CD4-positive, alpha-beta T cell treated with Interleukin-21 for 1 hour (primary cell): ENCODE results near the gene DAGLB.
"Not testable (repeated sequence)": the region's sequence is repeated elsewhere in the genome, so short reads cannot be mapped to it uniquely, and the experiment has no call there.

Experiments used
- DNase-seq: peaks from one replicate; pipeline ENCODE4 v3.0.0-alpha.2; 2020

The DAGLB gene

GRCh38 chr7:6447581-6448199 lies at the start of gene DAGLB:
Gene DAGLB (minus strand): TSS chr7:6447954. CDS start chr7:6447842, 112 bp downstream.
- DNase-seq, result peak; percentile 95

GRCh38 chr7:6497637-6497905 lies 49.8 kb upstream of the DAGLB start:
- no peak for DNase-seq

- no peak for DNase-seq
Observed at GRCh38 chr7:6496842-6497636, 49.3 kb upstream of the DAGLB start.

- DNase-seq, result no peak
Observed at GRCh38 chr7:6495597-6496262, 48.0 kb upstream of the DAGLB start.

GRCh38 chr7:6494365-6494764 lies 46.6 kb upstream of the DAGLB start:
- DNase-seq, result no peak

GRCh38 chr7:6491194-6491593 lies 43.4 kb upstream of the DAGLB start:
- no peak for DNase-seq

GRCh38 chr7:6489612-6490011 lies 41.9 kb upstream of the DAGLB start:
- no peak for DNase-seq

- no peak for DNase-seq
Observed at GRCh38 chr7:6487184-6487545, 39.4 kb upstream of the DAGLB start.

- DNase-seq, result no peak
Observed at GRCh38 chr7:6486438-6487183, 38.9 kb upstream of the DAGLB start.

GRCh38 chr7:6482743-6483119 lies 35.0 kb upstream of the DAGLB start:
- DNase-seq, result no peak

GRCh38 chr7:6482307-6482706 lies 34.6 kb upstream of the DAGLB start:
- DNase-seq, result no peak

GRCh38 chr7:6481445-6481844 lies 33.7 kb upstream of the DAGLB start:
- no peak for DNase-seq

- no peak for DNase-seq
Observed at GRCh38 chr7:6480323-6480660, 32.5 kb upstream of the DAGLB start.

- peak; percentile 19 for DNase-seq
Observed at GRCh38 chr7:6479067-6479466, 31.3 kb upstream of the DAGLB start.

GRCh38 chr7:6478186-6478585 lies 30.4 kb upstream of the DAGLB start:
- no peak for DNase-seq

GRCh38 chr7:6477318-6477660 lies 29.5 kb upstream of the DAGLB start:
- no peak for DNase-seq

GRCh38 chr7:6476596-6477317 lies 29.0 kb upstream of the DAGLB start:
- no peak for DNase-seq

GRCh38 chr7:6475433-6476186 lies 27.9 kb upstream of the DAGLB start:
- no peak for DNase-seq

- DNase-seq, result no peak
Observed at GRCh38 chr7:6465862-6466261, 18.1 kb upstream of the DAGLB start.

- not testable (repeated sequence) for DNase-seq
Observed at GRCh38 chr7:6463609-6464008, 15.9 kb upstream of the DAGLB start.

- DNase-seq, result no peak
Observed at GRCh38 chr7:6461946-6462550, 14.3 kb upstream of the DAGLB start.

- DNase-seq, result no peak
Observed at GRCh38 chr7:6460990-6461584, 13.3 kb upstream of the DAGLB start.
